Liver (tissue), 9 donors: ENCODE measurements around the gene CHRNE. TPM values are rescaled to one million over a fixed set of nuclear protein-coding genes. Genes with fewer than 3 reads are reported as not detected.

Experiments used
- DNase-seq: peaks from one replicate; pipeline ENCODE4 v3.0.0-alpha.2; 2017; ENCODE audit warnings: low spot score
- H3K27ac ChIP-seq, 2 donors: one replicate each; pipeline ENCODE4 v1.7.0; 2013; ENCODE audit warnings: inconsistent platforms in 2 of 2, low read length in 2 of 2, control low read depth in 1 of 2, low read depth in 1 of 2, mild to moderate bottlenecking in 1 of 2
- H3K27me3 ChIP-seq, 4 donors: one replicate each; pipeline versions ENCODE4 v1.6.1 to v1.7.0; 2013; ENCODE audit warnings: low read length in 3 of 4, inconsistent platforms in 1 of 4, mild to moderate bottlenecking in 1 of 4, moderate library complexity in 1 of 4; ENCODE audit not compliant: control insufficient read depth in 4 of 4, insufficient read depth in 4 of 4
- H3K36me3 ChIP-seq, 4 donors: one replicate each; pipeline versions ENCODE4 v1.6.1 to v1.7.0; 2013; ENCODE audit warnings: low read length in 3 of 4, mild to moderate bottlenecking in 3 of 4, low read depth in 1 of 4, moderate library complexity in 1 of 4; ENCODE audit not compliant: control insufficient read depth in 4 of 4, insufficient read depth in 3 of 4
- H3K4me1 ChIP-seq, 4 donors: one replicate each; pipeline versions ENCODE4 v1.6.1 to v1.7.0; 2013; ENCODE audit warnings: low read length in 3 of 4, mild to moderate bottlenecking in 3 of 4, moderate library complexity in 1 of 4; ENCODE audit not compliant: control insufficient read depth in 4 of 4, insufficient read depth in 4 of 4
- H3K4me3 ChIP-seq, 3 donors: one replicate each; pipeline versions ENCODE4 v1.6.1 to v1.7.0; 2013; ENCODE audit warnings: low read length in 3 of 3, control low read depth in 1 of 3, low read depth in 1 of 3, mild to moderate bottlenecking in 1 of 3
- H3K9ac ChIP-seq, 2 donors: one replicate each; pipeline ENCODE4 v1.7.0; 2013; ENCODE audit warnings: low read length in 2 of 2, mild to moderate bottlenecking in 2 of 2, moderate library complexity in 2 of 2, control low read depth in 1 of 2, low read depth in 1 of 2
- H3K9me3 ChIP-seq, 4 donors: one replicate each; pipeline versions ENCODE4 v1.6.1 to v1.7.0; 2013; ENCODE audit warnings: low read length in 3 of 4; ENCODE audit not compliant: control insufficient read depth in 4 of 4
- ATF3 ChIP-seq: IDR thresholded peaks from 2 replicates; pipeline ENCODE4 v1.6.1; 2016; ENCODE audit warnings: antibody characterized with exemption
- CTCF ChIP-seq: fragments of 150-350 bp; IDR thresholded peaks from 2 replicates; pipeline ENCODE4 v1.5.1; 2017; ENCODE audit warnings: improper control_type of control experiment, low read depth, low read length; ENCODE audit not compliant: missing input control
- EGR1 ChIP-seq, 2 donors: IDR thresholded peaks; 2 replicates each; pipeline ENCODE4 v1.6.1; 2016 to 2018; ENCODE audit warnings: antibody characterized with exemption in 2 of 2, low read depth in 2 of 2
- FOXA2 ChIP-seq: IDR thresholded peaks from 2 replicates; pipeline ENCODE4 v1.6.1; 2016; ENCODE audit warnings: antibody characterized with exemption
- GABPA ChIP-seq, 2 donors: IDR thresholded peaks in 1 of 2; conservative IDR thresholded peaks in 1 of 2; 2 replicates each; pipeline ENCODE4 v1.6.1; 2016; ENCODE audit warnings: antibody characterized with exemption in 2 of 2, mild to moderate bottlenecking in 1 of 2, moderate library complexity in 1 of 2
- HNF4A ChIP-seq, 2 donors: conservative IDR thresholded peaks; 2 replicates each; pipeline ENCODE4 v1.6.1; 2016; ENCODE audit warnings: antibody characterized with exemption in 2 of 2, mild to moderate bottlenecking in 2 of 2
- HNF4G ChIP-seq: IDR thresholded peaks from 2 replicates; pipeline ENCODE4 v1.6.1; 2016; ENCODE audit warnings: antibody characterized with exemption
- JUND ChIP-seq, 2 donors: IDR thresholded peaks; 2 replicates each; pipeline ENCODE4 v1.6.1; 2016; ENCODE audit warnings: antibody characterized with exemption in 2 of 2
- NR2F2 ChIP-seq: IDR thresholded peaks from 2 replicates; pipeline ENCODE4 v1.6.1; 2016; ENCODE audit warnings: antibody characterized with exemption
- RAD21 ChIP-seq, 2 donors: IDR thresholded peaks; 2 replicates each; pipeline ENCODE4 v1.6.1; 2016; ENCODE audit warnings: antibody characterized with exemption in 2 of 2, mild to moderate bottlenecking in 2 of 2
- REST ChIP-seq: IDR thresholded peaks from 2 replicates; pipeline ENCODE4 v1.6.1; 2016; ENCODE audit warnings: antibody characterized with exemption, mild to moderate bottlenecking
- RXRA ChIP-seq, 2 donors: IDR thresholded peaks; 2 replicates each; pipeline ENCODE4 v1.6.1; 2017 to 2018; ENCODE audit warnings: antibody characterized with exemption in 2 of 2, mild to moderate bottlenecking in 1 of 2
- SP1 ChIP-seq: IDR thresholded peaks from 2 replicates; pipeline ENCODE4 v1.6.1; 2018; ENCODE audit warnings: antibody characterized with exemption, mild to moderate bottlenecking
- TAF1 ChIP-seq: conservative IDR thresholded peaks from 2 replicates; pipeline ENCODE4 v1.6.1; 2016; ENCODE audit warnings: antibody characterized with exemption, mild to moderate bottlenecking
- YY1 ChIP-seq: IDR thresholded peaks from 2 replicates; pipeline ENCODE4 v1.6.1; 2016; ENCODE audit warnings: antibody characterized with exemption, mild to moderate bottlenecking
- ZBTB33 ChIP-seq: IDR thresholded peaks from 2 replicates; pipeline ENCODE4 v1.6.1; 2016; ENCODE audit warnings: antibody characterized with exemption
- WGBS: extraction: QIAGEN DNeasy Blood & Tissue Kit; methylation state at CpG from one replicate; pipeline ENCODE4 v1.1.7; 2013; 5-methylcytosine and 5-hydroxymethylcytosine counted together
- polyA plus RNA-seq, 2 donors: library from polyadenylated mRNA; stranded (reverse) in 1 of 2; unstranded in 1 of 2; fragments of 200-250 nt in 1 of 2; fragments of >200 nt in 1 of 2; fragmentation: Nextera tagmentation in 1 of 2; extraction: Ambion mirVana in 1 of 2; gene quantifications; one replicate each; pipeline versions ENCODE4 v1.2.1 to v1.2.3, GENCODE V29; 2013 to 2015
- total RNA-seq, 2 donors: library from RNA; depleted of rRNA; stranded (reverse); fragments of >200 nt; gene quantifications; one replicate each; pipeline ENCODE4 v1.2.3, GENCODE V29; 2014
- TF ChIP-seq, protein P1 (sequence below): IDR thresholded peaks from 2 replicates; pipeline ENCODE4 v1.6.1; 2016; ENCODE audit warnings: antibody characterized with exemption
- donor health status: healthy.
- donor health status: healthy.
- donor health status: healthy.
- donor health status: healthy.
- donor health status: healthy.

CHRNE gene
- total and polyA plus RNA-seq, 4 donors, result 0.19 to 3.1 (median 0.65) TPM

GRCh38 chr17:4877089-4877488 lies 25.8 kb downstream of the CHRNE start (continued):
- TF ChIP-seq REST (no peak), FOXA2 (no peak), EGR1 (IDR thresholded peaks at IDR 0.05; ENCODE audit: low read depth in 2 of 2) (no peak), ATF3 (no peak), NR2F2 (no peak), SP1 (no peak), HNF4G (no peak), JUND (IDR thresholded peaks at IDR 0.05) (no peak)

- H3K9me3 ChIP-seq, result no peaks in the 10 kb centered on the region
- H3K4me1 ChIP-seq, result peaks cover 0 to 3% (median 0%) of the 10 kb centered on the region in 4 donors
These were observed 30.1 kb downstream of the CHRNE start for GRCh38 chr17:4872786-4873185.

DNA sequence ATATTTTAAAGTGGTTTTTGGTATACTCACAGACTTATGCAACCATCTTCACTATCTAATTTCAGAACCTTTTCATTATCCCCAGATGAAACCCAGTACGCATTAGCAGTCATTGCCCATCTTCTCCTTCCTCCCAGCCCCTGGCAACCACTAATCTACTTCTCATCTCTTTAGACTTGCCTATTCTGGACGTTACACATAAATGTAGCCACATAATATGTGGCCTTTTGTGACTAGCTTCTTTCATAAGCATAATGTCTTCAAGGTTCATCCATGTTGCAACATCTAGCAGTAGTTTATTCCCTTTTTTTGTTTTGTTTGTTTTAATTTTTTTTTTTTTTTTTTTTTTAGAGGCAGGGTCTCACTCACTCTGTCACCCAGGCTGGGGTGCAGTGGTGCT lies 32.0 kb downstream of the CHRNE start:
- Histone ChIP-seq H3K27me3 (no peaks in the 10 kb centered on the region), H3K4me1 (peaks cover 0 to 3% (median 0%) of the 10 kb centered on the region in 4 donors), H3K4me3 (no peak overlapping the region), H3K27ac (no peak overlapping the region), H3K36me3 (no peaks in the 10 kb centered on the region), H3K9ac (no peak overlapping the region), H3K9me3 (no peaks in the 10 kb centered on the region)
- 94% methylated on average over 2 of the region's 2 CpGs for WGBS
- TF ChIP-seq REST, result no peak
- TF ChIP-seq NR2F2, result no peak
- no peak for TF ChIP-seq EGR1 (IDR thresholded peaks at IDR 0.05; ENCODE audit: low read depth in 2 of 2)
- no peak for TF ChIP-seq CTCF
- TF ChIP-seq HNF4G, result no peak
- no peak for TF ChIP-seq SP1
- no peak for TF ChIP-seq GABPA (IDR thresholded peaks at IDR 0.05 in 1 of 2, conservative IDR thresholded peaks at IDR 0.05 in 1 of 2)
- TF ChIP-seq JUND (IDR thresholded peaks at IDR 0.05), result no peak
- no peak for TF ChIP-seq FOXA2
- no peak for TF ChIP-seq HNF4A (conservative IDR thresholded peaks at IDR 0.05)
- TF ChIP-seq ATF3, result no peak
- TF ChIP-seq ZBTB33, result no peak
- TF ChIP-seq RXRA (IDR thresholded peaks at IDR 0.05), result no peak
- no peak for TF ChIP-seq TAF1
- TF ChIP-seq YY1, result no peak
- TF ChIP-seq RAD21 (IDR thresholded peaks at IDR 0.05), result no peak
- TF ChIP-seq, protein P1, sequence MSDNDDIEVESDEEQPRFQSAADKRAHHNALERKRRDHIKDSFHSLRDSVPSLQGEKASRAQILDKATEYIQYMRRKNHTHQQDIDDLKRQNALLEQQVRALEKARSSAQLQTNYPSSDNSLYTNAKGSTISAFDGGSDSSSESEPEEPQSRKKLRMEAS, result no peak
- no peak for DNase-seq

More at GRCh38 chr17:4872786-4873185, 30.1 kb downstream of the CHRNE start:
- Histone ChIP-seq H3K27ac (no peak overlapping the region), H3K9ac (no peak overlapping the region), H3K4me3 (no peak overlapping the region), H3K36me3 (peaks cover 0 to 4% (median 0%) of the 10 kb centered on the region in 4 donors), H3K27me3 (no peaks in the 10 kb centered on the region)
- no peak for DNase-seq
- WGBS, result 75% methylated on average over 8 of the region's 8 CpGs
- TF ChIP-seq NR2F2 (peak; percentile 54), YY1 (no peak)
